RCC 7860 (cell line): ENCODE measurements around the gene P2RY12.

Experiments used
- DNase-seq: peaks from one replicate; pipeline ENCODE4 v3.0.0-alpha.2; 2015; ENCODE audit warnings: low spot score
- FAIRE-seq: peaks from 2 replicates; lab custom pipeline; 2012; peaks lifted over from hg19 to GRCh38; lab: Jason Lieb, UNC

Gene P2RY12

DNA sequence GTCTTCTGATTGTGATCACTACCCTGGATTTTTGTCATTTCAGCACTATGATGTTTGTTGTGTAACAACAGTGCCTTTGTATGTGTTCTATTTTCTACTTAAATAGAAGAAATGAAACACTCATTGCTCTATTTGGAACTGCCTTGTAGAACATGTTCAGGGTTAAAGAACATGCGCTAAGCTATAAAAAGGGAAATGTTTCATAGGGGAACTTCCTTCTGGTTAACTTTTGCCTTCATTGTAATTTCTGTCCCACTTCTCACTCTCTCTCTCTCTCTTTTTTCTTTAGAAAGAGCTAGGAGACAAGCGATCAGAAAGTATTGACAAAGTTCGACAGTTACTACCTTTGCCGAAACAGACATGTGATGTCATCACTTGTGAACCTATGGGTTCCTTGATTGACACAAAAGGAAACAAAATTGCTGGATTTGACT lies at the start of gene P2RY12:
TSS of gene P2RY12 (minus strand) at position 13 of the 434 bp plus-strand sequence. CDS start 45,908 bp downstream, outside the sequence.
- no peak for DNase-seq
- FAIRE-seq: no peak

DNA sequence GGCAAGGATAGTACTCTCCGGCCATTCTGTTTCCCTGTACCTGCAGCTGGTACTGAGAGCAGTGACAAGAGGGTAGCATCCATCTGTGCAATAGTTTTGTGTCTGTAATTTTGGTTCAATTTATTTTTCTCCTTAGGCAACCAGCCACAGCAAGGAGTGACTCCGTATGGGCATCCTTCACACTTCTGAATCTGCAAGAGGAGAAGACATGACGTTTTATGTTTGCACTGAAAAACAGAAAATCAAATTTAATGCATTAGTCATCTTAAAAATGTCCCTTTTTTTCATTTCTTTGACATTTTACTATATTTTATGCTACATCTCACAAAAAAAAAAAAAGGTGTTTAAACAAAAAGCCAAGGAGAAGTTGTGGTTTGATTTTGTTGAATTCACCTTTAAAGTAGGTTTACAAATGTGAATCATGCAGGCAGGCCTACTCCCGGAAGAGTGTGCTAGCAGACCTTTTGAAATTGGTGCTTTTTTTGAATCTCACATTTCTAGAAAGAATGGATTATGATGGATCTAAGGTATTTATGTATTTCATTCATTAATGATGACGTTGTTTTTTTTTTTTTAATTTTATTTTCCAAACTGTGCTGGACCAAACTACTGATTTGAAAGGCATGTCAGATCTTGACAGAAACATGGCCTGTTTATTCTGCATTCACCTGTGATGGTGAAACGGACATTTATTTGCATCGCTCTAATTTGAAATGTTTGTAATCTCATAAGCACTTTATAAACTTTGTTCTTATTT lies 48.2 kb upstream of the P2RY12 start:
- FAIRE-seq (peak; percentile 62), DNase-seq (no peak)

DNA sequence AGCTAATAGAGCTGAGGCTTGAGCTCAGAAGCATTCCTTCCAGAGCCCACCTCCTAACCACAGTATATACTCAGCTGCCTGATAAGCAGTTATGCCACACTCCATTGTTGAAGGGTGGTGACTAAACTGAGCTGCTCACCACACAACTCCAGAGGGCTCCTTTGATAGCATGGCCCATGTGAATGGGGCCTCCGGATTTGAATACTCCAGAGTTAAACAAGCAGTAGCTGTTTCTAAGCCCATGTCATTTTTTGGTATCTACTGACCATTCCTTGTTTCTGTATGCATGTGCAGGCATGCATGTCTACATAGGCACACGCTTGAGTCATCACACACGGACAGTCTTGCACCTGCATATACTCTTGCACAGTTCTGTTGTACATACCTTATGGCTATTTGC lies 47.4 kb upstream of the P2RY12 start:
- FAIRE-seq (peak; percentile 95), DNase-seq (peak; percentile 87)

DNA sequence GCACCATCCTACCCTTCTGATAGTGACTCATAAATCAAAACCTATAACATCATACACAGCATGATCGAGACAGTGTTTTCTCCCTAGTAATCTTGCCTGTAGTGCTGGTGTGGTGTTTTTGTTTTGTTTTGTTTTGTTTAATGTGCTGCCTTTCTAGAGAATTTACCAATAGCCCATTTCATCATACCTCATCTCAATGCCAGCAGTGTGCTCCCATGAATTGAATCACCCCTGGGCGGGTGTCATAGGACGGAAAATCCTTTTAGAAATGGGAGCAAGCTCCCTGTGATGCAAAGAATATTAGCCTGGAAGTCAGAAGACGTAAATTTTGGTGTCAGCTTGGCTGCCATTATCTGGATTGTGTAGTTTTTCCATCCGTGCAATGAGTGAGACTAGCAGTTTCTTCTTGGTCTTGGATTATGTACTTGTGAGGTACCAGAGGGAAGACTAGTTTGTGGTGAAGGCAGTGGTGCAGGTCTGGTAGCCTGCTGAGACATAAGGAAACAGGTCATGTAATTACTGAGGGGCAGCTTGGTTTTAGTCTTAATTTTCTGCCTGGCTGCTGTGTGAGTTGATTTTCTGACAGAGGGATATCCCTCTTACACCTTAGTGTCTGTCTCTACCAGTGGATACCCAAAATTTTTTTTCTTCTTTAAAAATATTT lies 46.4 kb upstream of the P2RY12 start:
- no peak for FAIRE-seq
- DNase-seq: no peak

DNA sequence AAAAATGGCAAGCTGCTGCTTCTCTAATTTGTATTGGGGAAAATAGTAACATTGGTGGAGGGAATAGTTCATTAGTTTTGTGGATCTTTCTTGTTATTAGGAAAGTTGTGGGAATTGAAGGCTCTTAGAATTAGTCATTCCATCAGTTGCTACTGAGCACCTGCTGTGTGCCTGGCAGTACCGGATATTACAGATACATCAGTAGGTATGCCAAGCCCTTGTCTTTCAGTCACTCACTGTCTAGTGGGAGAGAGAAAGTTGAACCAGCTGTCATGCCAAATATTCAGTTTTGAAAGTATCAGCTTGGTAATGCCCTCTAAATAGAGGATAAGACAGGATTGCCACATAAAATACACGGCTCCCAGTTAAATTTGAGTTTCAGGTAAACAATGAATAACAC lies 43.8 kb upstream of the P2RY12 start:
- no peak for FAIRE-seq
- no peak for DNase-seq

DNA sequence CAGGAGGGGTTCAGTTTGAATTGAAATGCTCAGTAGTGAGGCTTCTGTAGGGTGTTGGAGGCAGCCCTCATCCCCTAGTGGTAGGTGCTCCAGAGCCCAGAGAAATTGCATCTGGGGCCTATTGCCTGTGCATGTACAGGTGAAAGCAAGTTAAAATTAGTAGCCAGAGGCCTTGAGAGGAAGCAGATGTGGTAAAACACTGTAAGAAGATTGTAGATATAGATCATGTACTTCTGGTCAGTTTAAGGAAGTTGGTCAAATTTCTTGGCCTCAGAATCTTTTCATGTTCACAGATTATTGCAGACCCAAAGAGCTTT lies 41.7 kb upstream of the P2RY12 start:
- FAIRE-seq (no peak), DNase-seq (no peak)

DNA sequence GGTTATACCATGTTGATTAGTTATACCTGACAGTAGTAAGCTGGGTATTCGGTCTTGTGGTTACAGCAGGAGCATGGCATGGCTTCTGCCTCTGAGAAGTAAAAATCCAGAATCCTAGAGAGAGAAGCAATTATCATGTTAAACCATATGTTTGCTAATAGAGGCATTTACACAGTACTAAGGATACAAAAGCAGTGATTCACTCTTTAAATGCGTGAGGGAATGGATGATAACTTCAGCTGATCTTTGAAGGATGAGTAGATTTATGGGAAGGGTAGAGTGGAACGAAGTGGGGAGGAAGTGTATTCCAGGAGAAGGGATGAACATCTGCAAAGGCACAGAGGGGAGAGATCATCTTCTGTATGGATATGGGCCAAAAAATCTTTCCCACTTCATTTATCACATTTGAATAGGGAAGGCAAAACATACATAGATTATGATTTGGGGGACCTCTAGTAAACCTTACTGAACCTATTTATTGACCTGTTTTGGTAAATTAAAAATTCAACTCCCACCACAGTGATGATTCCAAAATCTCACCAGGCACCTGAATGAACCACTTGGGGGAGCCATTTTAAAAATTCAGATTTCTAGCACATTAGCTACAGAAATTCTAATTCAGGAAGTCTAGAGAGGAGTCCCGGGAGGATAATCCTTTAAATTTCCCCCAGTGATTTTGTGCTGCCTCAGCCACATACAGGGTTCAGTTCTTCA lies 41.2 kb upstream of the P2RY12 start:
- DNase-seq (no peak), FAIRE-seq (no peak)

DNA sequence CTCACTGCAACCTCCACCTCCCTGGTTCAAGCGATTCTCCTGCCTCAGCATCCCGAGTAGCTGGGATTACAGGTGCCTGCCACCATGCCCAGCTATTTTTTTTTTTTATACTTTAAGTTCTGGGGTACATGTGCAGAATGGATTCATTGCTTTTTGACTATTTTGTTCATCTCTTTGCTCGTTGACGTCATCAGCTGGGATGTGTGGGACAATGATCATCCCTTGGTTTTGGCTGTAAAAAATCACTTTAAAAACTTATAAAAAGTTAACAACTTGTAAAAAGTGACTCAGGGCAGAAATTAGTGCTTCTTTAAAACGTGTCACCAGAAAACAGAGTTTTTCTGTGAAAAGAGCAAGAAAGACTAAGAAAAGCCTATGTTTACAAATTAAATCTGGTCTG lies 38.5 kb upstream of the P2RY12 start:
- FAIRE-seq: no peak
- DNase-seq: no peak

DNA sequence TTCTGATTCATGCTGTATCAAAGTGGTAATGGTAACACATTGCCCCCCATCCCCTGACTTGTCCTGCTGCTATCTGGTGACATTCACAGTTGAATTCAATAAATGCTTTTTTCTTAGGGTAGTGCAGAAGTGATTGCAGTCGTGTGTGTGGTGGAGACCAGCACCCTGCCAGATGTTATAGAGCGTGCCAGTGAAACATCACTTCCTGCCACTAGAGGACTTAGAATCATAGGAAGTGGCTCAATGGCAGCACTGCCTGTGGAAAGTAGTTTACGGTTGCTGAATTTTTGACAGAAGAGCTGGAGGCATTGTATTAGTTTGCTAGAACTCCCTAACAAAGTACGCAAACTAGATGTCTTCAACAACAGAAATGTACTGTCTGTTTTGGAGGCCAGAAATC lies 37.4 kb upstream of the P2RY12 start:
- no peak for FAIRE-seq
- DNase-seq: no peak

DNA sequence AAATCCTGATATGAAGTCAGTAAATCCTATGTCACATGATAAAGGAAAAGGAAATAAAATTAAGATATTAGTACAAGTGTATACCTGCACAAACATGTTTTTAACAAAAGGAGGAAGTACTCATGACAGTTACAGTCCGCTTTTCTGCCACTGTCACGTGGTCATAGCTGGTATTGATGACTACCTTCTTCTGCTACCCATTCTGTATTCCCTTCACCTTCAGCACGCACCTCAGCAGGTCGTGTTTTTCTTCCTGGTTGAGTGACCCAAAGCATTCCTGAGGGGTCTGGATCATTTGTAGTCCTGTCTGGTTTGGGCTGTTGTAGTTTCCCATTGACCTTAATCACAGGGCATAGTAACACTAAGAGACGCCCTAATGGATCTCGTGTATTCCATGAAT lies 35.3 kb upstream of the P2RY12 start:
- FAIRE-seq: no peak

DNA sequence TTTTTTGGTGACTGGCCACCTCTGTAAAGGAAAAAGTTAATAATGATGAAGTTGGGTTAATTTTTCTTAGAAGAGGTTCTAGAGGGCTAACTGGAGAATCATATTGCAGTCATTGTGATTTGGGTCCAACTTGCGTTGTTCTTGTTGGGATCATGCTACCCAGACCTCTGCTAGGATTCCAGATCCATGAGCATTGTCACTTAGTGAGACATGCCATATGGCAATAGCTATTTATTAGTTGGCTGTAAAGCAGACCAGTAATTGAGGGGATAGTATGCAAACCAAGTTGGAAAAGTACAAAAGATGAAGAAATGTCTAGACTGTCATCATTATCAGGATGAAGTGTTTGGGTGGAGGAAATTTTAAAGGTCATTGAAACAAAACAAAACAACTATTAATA lies 30.7 kb upstream of the P2RY12 start:
- DNase-seq: no peak

More for the DNA sequence above, 35.3 kb upstream of the P2RY12 start:
- DNase-seq: no peak

DNA sequence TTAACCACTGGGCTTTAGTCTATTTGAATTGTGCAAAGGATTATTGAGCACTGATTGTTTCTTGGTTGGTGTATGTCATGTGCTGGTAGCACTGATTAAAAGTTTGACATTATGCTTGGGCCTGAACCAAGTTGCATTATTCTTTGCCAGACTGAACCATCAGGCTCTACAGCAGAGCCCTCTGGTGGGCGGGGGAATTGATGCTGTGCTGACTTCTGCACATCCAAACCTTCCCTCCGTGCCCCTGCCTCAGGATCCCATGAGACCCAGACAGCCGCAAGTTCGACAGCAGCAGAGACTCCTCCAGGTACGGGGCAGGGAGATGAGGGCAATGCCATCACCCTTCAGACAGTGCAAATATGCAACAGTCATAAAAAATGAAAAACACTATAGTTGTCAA lies 28.4 kb upstream of the P2RY12 start:
- DNase-seq (no peak), FAIRE-seq (no peak)

More for the DNA sequence above, 30.7 kb upstream of the P2RY12 start:
- FAIRE-seq: no peak

DNA sequence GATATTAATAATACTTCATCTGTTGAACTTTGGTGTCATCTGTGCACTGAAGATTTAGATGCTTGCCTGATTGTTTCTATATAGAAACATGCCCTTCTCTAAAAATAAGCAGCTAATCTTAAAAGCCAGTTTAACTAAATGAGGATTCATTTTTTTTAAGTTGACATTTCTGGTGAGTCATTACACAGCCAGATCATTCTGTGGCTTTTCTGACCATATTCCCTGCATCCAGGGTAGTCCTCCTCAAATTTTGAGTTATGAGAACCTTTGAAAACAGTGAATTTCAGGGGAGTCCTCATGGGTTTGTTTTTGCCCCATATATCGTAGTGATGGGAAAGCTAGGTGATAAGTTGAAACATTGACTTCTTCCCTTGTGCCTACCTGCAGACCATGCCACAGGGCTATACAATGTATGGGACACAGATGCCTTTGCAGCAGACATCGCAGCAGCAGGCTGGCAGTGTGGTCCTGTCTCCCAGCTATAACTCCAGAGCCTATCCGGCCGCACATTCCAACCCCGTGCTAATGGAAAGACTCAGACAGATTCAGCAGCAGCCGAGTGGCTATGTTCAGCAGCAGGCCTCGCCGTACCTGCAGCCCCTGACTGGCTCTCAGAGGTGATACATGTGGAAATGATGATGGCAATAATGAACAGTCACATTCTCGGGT lies 26.5 kb upstream of the P2RY12 start:
- FAIRE-seq (peak; percentile 90), DNase-seq (peak; percentile 21)

DNA sequence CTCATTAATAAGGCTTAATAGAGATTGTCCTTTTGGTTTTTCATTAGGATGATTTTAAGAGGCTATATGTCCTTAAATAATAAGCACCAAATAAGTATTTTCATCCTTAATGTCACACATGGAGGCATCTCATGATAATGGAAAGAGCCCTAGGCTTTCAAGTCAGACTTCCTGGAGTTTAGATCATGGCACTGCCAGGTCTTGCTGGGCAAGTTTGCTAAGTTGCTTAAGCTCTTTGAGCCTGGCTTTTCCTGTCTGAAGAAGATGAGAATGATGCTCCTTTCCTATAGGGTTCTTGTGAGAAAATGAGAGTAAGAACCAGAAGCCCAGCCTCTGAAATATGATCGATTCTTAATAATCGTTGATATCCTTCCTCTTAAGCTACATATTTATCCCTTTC lies 23.4 kb upstream of the P2RY12 start:
- no peak for FAIRE-seq
- DNase-seq: no peak

DNA sequence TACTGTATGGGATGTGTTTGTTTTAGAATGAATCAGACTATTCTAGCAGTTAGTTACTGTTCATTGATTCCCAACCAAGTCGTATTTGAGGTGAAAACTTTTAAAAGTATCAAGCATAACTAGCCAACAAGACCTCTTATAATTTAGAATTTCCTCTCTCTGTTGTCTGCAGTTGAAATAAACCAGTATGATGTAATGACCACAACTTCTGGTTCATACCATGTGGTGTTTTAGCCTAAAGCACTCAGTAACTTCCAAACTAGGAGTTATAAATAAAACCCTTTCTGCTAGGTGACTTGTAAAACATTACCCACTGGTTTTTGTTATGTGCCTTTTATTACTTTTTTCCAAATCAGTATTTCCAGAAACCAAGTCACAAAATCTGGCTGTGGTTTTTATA lies 19.8 kb upstream of the P2RY12 start:
- FAIRE-seq (peak; percentile 98), DNase-seq (peak; percentile 81)

DNA sequence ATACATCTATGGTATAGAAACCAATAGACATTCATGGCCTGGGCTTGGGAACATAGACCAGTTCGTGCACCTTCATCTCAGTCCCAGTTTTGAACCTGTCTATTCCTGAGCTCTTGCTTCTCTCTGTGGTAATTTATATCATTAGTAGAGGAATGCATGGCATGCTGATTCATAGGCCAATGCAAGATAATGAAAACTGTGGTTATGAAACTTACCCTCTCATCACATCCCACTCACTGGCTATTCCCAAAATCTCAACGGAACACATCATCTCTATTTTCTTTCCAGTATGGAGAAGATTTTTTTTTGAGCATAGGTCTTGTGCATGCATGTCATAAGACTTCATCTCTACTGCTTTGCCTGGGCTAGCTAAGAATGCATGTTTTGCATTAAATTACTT lies 18.7 kb upstream of the P2RY12 start:
- DNase-seq (peak; percentile 88), FAIRE-seq (no peak)

DNA sequence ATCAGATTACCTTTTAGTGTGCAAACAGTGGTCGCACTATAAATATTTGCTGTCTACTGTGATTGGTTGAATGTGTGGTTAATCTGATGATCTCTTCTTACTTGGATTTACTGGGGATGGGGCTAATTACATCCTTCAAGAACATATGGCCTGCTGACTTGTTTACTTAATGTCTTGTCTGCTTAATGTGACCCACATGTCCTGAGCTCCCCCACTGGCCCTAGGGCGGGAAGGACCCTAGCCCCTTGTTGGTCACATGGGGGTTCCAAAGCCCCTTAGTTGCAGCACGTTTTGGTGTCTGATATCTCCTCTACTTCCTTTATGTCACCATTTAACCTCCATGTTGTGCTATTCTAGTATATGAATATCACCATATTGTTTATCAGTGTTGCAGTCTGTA lies 17.8 kb upstream of the P2RY12 start:
- DNase-seq (no peak), FAIRE-seq (no peak)

DNA sequence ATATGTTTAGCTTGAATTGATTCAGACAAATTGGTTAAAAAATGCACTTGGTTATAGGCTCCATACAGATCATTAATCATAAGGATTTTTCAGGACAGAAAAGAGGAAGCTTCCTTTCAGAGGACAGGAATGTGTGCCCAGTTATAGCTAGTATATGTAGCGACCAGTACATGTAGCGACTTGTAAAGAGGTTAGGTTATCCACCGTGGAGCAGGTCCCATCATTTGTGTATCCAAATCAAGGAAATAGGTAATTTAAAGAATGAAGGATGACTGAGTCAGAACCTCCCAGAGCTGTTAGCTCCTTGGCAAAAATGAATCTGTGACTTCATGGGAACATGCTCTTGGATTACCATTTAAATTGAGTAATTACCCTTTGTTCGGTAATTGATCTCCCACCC lies 15.8 kb upstream of the P2RY12 start:
- DNase-seq: no peak
- FAIRE-seq: no peak

DNA sequence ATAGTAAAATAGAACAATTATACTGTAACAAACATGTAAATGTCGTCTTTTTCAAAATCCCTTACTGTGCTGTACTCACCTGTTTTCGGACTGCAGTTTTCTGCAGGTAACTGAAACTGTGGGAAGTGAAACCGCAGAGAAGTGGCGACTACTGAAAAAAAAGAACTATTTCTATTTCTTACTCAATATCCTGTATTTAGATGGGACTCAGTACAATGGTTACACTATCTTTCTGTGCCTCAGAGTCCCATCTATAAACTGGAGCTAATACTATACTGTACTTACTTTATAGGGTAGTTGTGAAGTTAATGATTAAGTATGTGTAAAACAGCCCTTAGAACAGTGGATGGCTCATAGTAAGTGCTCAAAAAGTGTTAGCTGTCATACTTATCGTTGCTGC lies 14.3 kb upstream of the P2RY12 start:
- FAIRE-seq (peak; percentile 87), DNase-seq (no peak)

DNA sequence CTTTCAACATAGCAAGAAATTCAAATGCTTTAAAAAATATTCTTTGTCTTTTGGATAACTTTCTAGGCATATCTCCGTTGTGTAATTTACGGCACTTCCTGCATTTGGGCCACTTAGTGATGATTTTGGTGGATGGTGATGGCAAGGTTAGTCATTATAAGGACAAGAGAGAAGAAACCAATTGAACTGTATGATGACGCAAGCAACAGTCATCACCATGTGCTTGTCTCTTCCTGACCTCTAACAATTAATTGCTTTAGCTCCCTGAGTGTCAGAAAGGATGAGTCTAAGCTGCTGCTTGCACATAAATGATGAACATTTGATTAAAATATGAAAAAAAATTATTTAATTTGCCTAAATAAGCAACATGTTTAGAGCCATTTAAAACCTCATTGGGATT lies 11.3 kb upstream of the P2RY12 start:
- peak; percentile 82 for FAIRE-seq
- peak; percentile 75 for DNase-seq

DNA sequence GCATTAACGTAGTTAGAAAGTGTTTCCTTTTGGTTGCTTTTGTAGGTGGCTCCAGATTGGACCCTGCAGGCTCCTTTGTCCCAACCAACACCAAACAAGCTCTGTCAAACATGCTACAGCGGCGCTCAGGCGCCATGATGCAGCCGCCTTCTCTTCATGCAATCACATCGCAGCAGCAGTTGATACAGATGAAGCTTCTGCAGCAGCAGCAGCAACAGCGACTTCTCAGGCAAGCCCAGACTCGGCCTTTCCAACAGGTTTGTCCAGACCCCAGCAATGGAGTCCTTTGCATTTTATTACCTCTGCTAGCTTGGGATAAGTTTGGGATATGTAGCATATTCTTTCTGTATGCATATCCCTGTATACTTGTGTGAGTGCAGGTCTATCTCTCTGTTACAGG lies 10.1 kb upstream of the P2RY12 start:
- no peak for FAIRE-seq
- DNase-seq: no peak
